ENCODE data around the gene CRYBG2. TPM values are rescaled to one million over a fixed set of nuclear protein-coding genes. Genes with fewer than 3 reads are reported as not detected.
"Not testable (repeated sequence)": the region's sequence is repeated elsewhere in the genome, so short reads cannot be mapped to it uniquely, and the experiment has no call there.

The CRYBG2 gene
- total RNA-seq, 2 donors from 2014 or later: 12.8 to 30.3 TPM

DNA sequence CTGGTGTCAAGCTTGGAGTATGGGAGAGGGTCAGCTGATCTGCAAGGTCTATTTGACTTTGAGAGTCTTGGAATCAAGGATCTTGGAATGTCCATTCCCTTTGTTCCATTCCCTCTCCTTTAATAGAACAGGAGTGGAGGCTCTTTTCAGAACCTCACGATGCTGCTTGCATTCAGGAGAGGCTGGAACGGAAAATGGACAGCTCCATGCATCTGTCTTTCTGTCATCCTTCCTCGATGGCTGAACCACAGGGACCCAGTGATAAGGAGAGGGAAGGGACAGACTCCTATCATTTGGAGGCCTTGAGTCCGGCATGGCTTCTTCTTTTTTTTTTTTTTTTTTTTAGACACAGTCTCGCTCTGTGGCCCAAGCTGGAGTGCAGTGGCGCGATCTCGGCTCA is 41.8 kb upstream of the CRYBG2 start:
- no peaks in the 10 kb centered on the region for H3K4me1 ChIP-seq
- H3K27me3 ChIP-seq: no peaks in the 10 kb centered on the region
- no peak overlapping the region for H3K9ac ChIP-seq (ENCODE audit: low read depth in 2 of 2, low read length in 2 of 2)
- no peak overlapping the region for H3K27ac ChIP-seq
- H3K4me3 ChIP-seq: no peak overlapping the region
- TF ChIP-seq, protein P1, sequence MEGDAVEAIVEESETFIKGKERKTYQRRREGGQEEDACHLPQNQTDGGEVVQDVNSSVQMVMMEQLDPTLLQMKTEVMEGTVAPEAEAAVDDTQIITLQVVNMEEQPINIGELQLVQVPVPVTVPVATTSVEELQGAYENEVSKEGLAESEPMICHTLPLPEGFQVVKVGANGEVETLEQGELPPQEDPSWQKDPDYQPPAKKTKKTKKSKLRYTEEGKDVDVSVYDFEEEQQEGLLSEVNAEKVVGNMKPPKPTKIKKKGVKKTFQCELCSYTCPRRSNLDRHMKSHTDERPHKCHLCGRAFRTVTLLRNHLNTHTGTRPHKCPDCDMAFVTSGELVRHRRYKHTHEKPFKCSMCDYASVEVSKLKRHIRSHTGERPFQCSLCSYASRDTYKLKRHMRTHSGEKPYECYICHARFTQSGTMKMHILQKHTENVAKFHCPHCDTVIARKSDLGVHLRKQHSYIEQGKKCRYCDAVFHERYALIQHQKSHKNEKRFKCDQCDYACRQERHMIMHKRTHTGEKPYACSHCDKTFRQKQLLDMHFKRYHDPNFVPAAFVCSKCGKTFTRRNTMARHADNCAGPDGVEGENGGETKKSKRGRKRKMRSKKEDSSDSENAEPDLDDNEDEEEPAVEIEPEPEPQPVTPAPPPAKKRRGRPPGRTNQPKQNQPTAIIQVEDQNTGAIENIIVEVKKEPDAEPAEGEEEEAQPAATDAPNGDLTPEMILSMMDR (IDR thresholded peaks at IDR 0.05): no peak
- no peak for DNase-seq
- no peaks in the 10 kb centered on the region for H3K9me3 ChIP-seq
- intact Hi-C loops (cut with DNase I): no loop called here
- no peaks in the 10 kb centered on the region for H3K36me3 ChIP-seq

DNA sequence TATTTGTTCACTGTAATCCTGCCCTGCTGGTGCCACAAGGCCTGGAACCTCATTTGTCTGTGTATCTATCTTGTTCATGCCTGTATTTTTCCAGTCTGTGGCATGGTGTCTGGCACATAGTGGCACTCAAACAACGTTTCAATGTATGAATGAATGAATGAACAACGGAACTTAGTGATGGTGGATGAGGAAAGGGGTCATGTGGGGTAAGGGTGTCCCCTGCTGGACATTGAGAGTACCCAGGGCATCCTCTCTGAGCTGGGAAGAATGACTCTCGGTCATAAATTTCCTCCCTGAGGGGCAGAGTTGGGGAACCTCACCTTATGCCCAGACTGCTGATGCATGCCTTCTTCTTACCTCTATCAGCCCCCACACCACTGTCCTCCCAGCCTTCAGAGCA is 37.5 kb upstream of the CRYBG2 start:
- no peak overlapping the region for H3K9ac ChIP-seq (ENCODE audit: low read depth in 2 of 2, low read length in 2 of 2)
- no peaks in the 10 kb centered on the region for H3K4me1 ChIP-seq
- no peaks in the 10 kb centered on the region for H3K36me3 ChIP-seq
- H3K27ac ChIP-seq: no peak overlapping the region
- TF ChIP-seq, protein P1 (IDR thresholded peaks at IDR 0.05): no peak
- no peaks in the 10 kb centered on the region for H3K9me3 ChIP-seq
- no peak for DNase-seq
- H3K4me3 ChIP-seq: no peak overlapping the region
- intact Hi-C loops (cut with DNase I): no loop called here
- no peaks in the 10 kb centered on the region for H3K27me3 ChIP-seq

DNA sequence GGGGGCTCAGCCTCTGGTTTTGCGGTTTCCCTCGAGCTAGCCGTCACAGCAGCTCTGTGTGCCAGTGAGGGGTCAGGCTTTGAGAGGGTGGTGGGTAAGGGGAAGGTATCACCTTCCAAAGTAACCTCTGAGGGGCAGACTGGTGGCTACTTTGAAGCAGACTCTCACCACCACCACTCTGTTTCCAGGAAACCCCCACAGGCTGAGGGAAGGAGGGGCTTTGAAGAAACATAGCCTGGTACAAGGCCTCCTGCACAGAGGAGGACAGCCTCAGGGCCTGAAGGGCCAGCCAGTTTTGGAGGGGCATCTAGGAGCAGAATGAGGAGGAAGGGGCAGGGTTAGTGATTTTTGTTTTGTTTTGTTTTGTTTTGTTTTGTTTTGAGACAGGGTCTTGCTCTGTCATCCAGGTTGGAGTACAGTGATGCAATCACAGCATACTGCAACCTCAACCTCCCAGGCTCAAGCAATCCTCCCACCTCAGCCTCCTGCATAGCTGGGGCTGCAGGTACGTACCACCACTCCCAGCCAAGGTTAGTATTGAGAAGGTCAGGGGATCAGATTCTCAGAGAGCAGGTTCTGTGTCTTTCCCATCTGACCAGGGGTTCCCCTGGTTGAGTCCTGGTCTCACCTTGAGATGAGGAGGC is 35.8 kb upstream of the CRYBG2 start:
- Histone ChIP-seq H3K4me1 (no peaks in the 10 kb centered on the region), H3K27ac (no peak overlapping the region), H3K27me3 (no peaks in the 10 kb centered on the region), H3K36me3 (no peaks in the 10 kb centered on the region), H3K9ac (ENCODE audit: low read depth in 2 of 2, low read length in 2 of 2) (no peak overlapping the region), H3K9me3 (no peaks in the 10 kb centered on the region), H3K4me3 (no peak overlapping the region)
- TF ChIP-seq, protein P1 (IDR thresholded peaks at IDR 0.05): no peak
- no peak for DNase-seq
- intact Hi-C loops (cut with DNase I): no loop called here

DNA sequence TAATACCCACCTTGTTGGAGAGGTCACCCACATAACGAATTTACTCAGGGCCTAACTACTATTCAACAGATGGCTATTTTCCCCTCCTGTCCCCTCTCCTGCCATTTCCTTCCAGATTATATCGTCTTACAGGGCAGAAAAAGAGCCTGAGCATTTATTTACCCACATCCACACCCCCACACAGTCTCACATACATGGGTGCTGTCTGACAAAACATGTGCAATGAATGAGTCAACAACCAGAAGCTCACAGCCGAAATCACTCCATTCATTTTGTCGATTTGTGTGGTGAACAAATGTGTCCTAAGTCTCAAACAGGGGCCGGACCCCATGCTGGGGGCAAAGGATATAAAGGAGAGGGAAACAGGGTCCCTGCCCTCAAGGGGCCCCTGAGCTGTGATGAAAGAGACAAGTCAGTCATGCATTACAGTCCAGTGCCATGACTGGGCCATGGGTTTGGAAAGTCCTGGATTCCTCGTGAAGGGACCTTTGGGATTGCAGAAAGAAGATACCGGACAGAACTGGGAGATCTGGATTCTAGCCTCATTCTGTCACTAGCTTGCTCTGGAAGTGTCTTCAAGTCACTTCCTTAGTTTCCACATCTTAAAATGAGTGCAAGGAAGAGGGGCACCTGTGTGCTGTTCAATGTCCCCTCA is 35.0 kb upstream of the CRYBG2 start:
- DNase-seq: no peak
- H3K9me3 ChIP-seq: no peaks in the 10 kb centered on the region
- H3K9ac ChIP-seq (ENCODE audit: low read depth in 2 of 2, low read length in 2 of 2): no peak overlapping the region
- no peak overlapping the region for H3K4me3 ChIP-seq
- intact Hi-C loops (cut with DNase I): no loop called here
- H3K4me1 ChIP-seq: no peaks in the 10 kb centered on the region
- no peaks in the 10 kb centered on the region for H3K36me3 ChIP-seq
- H3K27me3 ChIP-seq: no peaks in the 10 kb centered on the region
- TF ChIP-seq, protein P1 (IDR thresholded peaks at IDR 0.05): no peak
- no peak overlapping the region for H3K27ac ChIP-seq

DNA sequence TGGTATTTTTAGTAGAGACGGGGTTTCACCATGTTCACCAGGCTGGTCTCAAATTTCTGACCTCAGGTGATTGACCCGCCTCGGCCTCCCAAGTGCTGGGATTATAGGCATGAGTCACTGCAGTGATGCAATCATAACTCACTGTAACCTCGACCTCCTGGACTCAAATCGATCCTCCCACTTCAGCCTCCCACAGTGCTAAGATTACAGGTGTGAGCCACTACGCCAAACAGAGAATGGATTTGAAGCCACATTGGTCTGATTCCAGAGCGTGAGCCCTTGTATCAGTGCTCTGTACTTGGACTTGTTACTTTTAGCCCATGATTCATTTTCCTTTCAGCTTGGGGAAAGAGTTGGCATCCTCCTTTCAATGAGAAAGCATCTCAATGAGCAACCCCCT is 33.5 kb upstream of the CRYBG2 start:
- no peak for DNase-seq
- H3K27me3 ChIP-seq: no peaks in the 10 kb centered on the region
- H3K4me1 ChIP-seq: no peaks in the 10 kb centered on the region
- no peak overlapping the region for H3K4me3 ChIP-seq
- intact Hi-C loops (cut with DNase I): no loop called here
- no peaks in the 10 kb centered on the region for H3K36me3 ChIP-seq
- TF ChIP-seq, protein P1 (IDR thresholded peaks at IDR 0.05): no peak
- no peak overlapping the region for H3K27ac ChIP-seq
- H3K9me3 ChIP-seq: no peaks in the 10 kb centered on the region
- H3K9ac ChIP-seq (ENCODE audit: low read depth in 2 of 2, low read length in 2 of 2): no peak overlapping the region

DNA sequence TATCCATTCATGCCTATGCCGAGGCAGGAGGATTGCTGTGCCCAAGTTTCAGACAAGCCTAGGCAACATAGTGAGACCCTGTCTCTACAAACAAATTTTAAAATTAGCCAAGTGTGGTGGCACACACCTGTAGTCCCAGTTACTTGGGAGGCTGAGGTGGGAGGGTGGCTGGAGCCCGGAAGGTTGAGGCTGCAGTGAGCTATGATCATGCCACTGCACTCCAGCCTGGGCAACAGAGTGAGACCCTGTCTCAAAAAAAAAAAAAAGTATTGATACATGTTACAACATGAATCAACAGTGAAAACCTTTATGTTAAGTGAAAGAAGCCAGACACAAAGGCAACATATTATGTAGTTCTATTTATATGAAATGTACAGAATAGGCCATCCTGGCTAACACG is 31.1 kb upstream of the CRYBG2 start:
- DNase-seq; H3K4me1 ChIP-seq; H3K4me3 ChIP-seq; H3K9ac ChIP-seq (ENCODE audit: low read depth in 2 of 2, low read length in 2 of 2); H3K36me3 ChIP-seq; H3K9me3 ChIP-seq; H3K27me3 ChIP-seq; intact Hi-C loops (cut with DNase I); H3K27ac ChIP-seq: not testable (repeated sequence)
